ENCODE measurements around the gene TBC1D21. TPM values are rescaled to one million over a fixed set of nuclear protein-coding genes. Genes with fewer than 3 reads are reported as not detected.

Gene TBC1D21
- total RNA-seq, 1 experiment from 2014 or later: not detected

DNA sequence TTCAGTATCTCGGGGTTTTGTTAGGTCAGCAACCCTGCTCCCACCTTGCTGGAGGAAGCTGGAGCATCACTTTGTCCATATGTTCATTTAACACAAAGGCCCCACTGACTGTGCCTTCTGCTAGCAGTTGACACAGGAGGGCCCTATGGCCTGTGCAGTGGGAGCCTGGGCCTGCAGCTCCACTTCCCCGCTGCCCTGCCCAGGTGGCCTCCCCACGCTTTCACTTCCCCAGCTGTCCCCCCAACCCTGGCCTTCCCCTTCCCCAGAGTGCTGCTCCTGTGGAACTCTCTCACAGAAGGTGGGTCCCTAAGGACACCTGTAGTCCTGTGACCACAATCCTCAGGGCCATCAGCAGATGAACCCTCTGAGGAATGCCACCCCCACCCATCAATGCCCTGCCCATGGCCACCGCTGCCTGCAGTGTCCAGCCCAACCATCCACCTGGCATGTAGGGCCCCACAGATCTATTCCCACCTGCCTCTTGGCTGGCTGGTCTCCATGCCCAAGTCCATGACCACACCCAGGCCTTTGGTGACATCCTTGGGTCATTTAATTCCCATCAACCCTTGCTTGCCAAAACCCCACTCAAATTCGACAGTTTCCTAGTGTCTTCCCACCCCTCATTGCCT lies 13.5 kb downstream of the TBC1D21 start:
- no peak for DNase-seq (ENCODE audit: extremely low read depth, low read depth)

DNA sequence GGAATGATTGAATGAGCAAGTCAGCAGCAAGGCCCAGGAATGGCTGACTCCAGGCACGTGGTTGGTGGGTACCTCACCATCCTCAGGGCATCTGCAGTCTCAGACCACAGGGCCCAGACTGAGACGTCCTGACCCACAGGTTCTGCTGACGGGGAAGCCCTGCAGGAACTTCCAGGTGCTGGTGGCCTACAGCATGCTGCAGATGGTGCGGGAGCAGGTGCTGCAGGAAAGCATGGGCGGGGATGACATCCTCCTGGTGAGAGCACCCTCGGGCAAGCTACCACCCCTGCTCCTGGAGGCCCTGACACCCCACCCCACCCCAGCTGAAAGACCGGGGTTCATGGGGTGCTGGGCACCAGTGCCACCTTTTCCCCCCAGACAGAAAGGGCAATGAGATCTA lies 14.1 kb downstream of the TBC1D21 start:
- DNase-seq (ENCODE audit: extremely low read depth, low read depth): no peak

DNA sequence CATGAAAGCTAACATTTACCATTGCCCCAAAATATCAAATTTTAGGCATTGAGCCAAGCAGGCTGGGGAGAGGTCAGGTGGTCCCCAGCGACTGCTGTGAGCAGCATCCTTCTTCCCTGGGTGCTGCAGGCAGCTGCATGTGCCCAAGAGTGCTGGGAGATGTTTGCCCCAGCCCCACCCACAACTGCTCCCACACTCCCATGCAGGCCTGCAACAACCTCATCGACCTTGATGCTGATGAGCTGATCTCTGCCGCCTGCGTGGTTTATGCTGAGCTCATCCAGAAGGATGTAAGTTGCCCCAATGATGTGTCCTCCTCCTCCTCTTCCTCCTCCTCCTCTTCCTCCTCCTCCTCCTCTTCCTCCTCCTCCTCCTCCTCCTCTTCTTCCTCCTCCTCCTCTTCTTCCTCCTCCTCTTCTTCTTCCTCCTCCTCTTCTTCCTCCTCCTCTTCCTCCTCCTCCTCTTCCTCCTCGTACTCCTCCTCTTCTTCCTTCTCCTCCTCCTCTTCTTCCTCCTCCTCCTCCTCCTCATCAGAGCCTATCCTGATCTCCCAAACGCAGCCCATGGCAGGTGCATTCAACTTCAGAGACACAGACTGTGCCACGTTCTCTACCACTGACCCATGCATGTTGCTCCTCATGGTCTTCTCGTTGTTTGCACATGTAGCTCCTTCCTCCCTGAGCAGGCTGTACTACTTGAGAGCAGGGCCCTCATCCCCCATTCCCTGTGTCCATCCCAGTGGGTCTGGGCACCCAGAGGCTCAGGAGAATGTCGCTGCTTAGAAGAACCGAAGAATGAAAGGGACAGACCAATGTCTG lies 15.1 kb downstream of the TBC1D21 start:
- no peak for DNase-seq (ENCODE audit: extremely low read depth, low read depth)

DNA sequence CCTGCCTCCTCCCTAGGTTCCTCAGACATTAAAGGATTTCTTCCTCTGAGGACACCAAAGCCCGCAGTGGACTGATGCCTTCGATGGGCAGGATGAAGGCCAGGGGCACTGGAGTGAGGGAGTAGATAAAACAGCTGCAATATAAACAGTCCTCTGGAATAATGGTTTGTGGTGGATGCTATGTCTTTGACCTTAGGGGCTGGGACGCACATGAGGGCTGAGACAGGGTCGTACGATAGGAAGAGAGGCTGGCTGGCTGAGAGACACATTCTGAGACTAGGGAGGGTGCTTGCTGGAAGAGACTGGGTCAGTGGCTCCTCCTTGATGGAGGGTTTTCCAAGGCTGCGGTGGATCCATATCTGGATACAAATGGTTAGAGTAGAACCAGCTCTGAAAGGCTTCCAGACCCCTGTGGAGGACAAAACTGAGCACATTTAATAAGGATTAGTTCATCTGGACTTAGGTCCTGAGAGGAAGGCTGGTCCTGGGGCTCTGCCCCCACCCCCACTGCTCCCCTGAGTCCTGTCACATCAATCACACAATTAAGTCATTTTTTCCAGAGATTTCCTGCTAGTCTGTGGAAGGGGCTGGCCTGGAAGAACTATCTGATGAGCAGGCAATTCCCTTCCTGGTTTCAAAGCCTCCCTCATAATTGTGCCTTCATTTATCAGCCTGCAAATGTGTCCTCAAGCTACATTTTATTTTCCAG lies 15.8 kb downstream of the TBC1D21 start:
- no peak for DNase-seq (ENCODE audit: extremely low read depth, low read depth)

DNA sequence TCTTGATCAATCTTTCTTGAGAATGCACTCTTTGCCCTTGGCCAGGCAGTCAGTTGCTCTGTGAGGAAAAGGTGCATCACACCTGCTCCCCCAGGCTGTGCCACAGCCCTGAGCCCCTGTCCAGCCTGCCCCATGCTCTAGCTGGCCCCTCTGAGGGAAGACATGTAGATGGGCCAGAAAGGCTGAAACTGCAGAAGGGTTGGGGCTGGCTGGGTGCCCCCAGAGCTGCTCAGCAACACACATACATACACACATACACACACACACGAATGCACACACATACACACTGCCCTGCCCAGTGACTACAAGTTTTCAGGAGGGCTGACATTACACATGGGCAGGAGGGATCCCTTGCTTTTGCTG lies 16.4 kb downstream of the TBC1D21 start:
- DNase-seq (ENCODE audit: extremely low read depth, low read depth): no peak

DNA sequence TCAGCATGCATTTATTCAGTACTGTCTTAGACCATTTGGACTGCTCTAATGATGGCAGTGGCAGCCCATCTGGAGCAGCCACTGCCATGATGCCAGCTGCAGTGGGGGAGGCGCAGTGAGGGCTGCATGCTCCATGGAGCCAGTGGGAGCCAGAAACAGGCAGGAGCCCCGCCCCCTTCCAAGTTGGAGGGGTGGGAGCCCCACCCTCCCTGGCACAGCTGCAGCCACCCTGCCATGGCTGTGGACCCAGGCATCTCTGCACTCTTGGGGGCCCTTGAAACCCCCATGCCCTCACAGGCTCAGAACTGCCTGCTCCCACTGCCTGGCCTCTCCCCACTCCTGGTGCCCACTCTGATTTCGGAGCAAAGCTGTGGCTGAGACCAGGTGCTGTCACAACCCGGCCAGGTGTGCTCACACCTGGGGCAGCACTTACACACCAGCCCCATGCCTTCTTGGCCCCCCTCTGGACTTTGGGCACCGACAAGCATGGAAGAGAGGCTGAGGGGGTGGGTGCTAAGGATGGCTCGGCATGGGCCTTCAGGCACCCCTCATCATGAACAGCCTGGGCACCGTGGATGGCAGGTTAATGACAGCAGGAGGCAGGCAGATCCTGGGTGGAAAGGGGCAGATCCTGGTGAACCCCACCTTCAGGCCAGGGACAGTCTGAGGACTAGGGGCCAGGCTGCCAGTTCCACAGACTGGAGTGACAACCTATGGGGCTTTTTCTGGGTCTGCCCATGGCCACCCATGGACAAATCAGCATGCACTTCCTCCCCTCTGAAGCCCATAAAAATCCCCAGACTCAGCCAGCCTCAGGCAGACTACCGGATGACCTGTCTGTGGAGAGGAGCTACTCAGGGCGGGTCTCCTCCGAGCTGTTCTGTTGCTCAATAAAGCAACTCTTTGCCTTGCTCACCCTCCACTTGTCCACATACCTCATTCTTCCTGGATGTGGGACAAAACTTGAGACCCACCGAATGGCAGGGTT lies 18.3 kb downstream of the TBC1D21 start:
- no peak for DNase-seq (ENCODE audit: extremely low read depth, low read depth)

DNA sequence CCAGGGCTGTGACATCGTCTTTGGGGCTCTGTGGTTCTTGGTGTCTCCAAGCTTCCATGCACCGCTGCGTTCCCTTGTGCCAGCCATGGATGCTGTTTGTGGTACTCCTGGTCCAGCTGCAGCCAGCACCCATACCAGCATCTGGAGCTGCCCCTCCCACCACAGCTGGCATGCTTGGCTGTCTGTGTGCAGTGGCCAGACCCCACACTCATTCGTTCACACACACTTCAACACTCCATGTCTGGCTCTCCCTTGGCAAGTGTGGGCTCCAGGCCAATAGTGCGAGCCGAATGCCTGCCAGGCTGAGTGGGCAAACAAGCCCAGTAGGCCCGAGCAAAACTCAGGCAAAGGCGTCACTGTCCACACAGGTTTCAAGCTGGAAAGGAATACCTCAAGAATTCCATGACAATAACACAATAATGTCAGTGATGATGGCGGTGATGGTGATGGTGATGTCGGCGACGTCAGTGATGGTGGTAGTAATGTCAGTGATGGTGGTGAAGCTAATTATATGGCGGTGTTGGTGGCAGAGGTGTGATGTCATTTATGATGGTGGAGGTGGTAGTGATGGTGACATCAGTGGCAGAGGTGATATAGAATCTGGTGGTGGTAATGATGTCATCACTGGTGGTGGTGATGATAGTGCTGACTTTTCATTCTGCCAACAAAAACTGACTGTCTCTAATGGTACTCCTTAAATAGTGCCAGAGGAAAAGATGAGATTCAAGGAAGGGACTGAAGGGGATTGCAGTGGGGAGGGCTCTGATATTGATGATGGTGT lies 19.3 kb downstream of the TBC1D21 start:
- DNase-seq (ENCODE audit: extremely low read depth, low read depth): no peak

DNA sequence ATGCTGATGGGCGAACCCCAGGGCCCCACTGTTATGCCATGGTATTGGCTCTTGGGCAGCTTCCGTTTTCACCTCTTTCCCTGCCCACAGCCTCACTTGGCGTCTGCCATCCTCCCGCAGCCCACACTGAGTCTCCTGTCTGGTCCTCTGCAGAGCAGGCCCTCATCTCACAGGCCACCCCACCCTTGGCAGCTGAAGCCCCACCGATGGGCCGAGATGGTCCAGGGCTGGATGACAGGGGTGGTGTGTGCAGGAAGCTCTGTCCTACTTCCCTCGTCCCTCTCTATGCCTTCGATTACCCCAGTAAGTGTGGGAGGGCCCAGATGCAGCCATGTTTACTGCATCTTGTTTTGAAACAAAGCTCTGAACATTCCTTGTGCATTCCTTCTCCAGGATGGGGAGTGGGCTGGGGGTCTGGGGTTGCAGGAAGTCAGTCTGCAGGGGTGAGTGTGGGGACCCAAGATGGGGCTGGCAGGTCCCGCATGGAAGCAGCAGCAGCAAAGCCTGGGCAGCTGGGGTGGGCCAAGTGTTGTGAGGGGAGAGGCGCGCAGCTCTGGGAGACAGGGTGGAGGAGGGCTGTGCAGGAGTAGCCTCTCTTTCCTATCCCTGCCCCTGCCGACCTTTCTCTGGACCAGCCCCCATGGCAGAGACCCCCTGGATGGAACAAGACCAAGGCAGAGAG lies 20.9 kb downstream of the TBC1D21 start:
- no peak for DNase-seq (ENCODE audit: extremely low read depth, low read depth)

DNA sequence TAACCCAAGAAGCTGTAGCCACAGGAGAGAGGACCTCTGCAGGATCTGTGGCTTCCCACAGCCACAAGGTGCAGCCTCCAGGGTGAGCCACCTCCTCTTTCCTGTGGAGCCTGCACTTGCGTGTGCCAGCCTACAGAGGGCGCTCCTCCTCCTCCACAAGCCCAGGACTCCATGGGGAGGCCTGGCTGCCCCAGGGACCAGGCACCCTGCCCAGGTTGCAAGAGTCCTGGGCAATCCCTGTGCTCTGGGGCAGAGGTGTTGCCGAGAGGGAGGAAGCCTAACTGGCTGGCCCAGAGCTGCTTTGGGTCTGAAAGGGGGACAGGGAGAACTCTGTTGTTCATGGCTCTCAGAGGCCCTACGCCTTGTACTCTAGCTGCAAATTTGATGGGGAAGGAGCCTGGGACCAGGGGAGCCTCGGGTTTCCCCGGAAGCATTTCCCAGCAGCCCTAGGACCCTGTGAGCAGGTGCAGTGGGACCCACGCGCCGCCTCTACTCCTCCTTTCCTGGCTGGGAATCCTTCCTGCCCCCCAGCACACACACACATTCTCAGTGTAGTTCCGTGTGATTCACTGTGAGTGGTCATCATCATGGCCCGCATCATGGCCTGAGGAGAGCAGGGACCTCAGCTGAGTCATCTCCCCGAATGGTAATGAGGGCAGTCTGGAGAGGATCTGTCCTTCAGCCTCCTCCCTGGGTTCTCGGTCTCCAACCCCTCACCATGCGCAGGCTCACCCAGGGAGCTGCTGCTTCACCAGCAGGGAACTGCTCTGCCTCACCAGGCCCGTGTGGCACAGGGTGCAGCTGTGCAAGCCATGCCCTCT lies 24.3 kb downstream of the TBC1D21 start:
- peak; percentile 64 for DNase-seq (ENCODE audit: extremely low read depth, low read depth)

DNA sequence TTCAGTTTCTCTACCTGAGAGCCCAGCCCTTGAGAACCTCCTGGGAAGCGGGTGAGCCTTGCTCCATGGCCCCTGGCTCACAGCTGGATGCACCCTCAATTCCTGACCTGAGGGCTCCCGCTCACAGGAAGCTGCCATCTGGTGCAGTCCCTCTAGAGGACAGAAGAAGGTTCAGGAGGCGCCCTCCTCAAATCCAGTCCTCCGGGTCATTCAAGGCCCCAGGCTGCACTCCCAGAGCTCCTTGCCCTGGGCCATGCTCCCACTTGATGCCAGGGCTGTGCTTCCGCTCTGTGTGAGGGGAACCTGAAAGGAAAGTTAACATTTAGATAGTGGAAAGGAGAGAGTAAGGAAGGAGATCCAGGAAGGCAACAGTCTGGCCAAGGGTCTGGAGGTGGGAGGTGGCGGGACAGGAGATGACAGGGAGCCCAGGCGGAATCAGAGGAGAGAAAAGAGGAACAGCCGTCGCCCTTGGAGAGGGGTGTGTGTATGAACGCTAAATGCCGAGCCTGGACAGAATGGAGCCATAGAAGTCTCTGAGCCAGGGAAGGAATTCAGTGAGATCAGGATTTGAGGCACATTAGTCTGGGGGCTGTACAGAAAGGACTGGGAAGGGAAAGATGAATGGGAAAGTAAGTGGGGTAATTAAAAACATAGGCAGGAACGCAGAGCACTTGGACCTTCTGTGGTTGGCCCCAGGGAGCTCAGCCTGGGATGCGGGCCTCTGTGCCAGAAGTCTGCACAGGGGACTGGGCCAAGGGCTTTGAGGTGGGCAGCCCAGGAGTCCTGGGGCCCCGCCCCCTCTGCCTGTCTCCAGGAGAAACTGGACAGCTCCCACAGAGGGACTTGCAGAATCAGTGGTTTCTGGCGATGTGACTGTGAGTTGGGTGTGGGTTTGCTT lies 26.1 kb downstream of the TBC1D21 start:
- DNase-seq (ENCODE audit: extremely low read depth, low read depth): no peak

DNA sequence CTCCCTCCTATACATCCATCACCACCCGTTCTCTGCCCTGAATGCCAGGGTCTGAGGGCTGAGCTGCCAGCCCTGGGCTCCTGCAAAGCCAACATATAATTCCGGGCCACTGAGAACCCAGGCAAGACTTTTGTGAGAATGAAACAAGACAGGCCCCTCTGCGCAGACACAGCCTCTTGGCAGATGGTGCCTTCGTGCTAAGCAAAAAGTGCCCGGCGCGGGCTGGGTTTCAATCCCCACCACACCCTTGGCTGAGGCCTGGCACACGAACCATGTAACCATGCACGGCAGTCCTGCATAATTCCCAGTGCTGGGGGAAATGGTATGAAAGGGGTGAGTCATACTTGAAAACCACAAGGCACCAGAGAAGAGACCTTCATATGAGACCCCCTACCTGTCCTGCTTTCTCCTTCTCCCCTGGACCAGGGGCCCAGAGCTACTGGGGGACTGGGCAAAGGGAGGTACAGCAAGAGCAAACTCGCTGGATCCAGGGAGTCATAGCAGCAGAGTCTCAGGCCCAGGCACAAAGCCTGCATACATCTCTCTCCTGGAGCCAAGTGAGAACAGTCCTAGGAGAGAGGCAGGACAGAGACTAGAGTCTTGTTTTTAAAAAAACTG lies 26.8 kb downstream of the TBC1D21 start:
- no peak for DNase-seq (ENCODE audit: extremely low read depth, low read depth)

DNA sequence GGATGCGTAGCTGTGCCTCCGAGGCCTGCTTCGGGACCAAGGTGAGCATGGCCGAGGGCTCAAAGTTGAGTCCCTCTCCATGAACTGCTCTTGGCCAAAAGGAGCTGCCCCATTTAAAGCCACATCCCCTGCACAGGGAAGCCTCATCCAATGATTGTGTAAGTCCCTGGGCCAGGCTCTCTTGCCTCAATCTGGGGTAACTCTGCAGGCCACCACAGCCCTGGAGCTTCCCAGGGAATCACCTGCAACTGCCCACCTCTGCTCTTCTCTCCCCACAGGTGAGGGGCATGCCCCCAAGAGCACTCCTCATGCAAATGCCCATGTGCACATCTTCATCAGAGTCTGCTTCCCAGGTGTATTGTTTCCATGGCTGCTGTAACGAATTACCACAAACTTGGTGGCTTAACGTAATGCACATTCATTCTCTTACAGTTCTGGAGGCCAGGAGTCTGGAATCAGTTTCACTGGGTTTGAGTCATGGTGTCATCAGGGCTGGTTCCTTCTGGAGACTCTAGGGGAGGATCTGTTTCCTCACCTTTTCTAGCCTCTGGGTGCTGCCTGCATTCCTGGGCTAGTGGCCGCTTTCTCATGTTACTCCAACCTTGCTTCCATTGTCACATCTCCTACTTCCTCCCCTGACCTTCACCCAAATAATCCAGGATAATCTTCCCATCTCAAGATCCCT lies 27.9 kb downstream of the TBC1D21 start:
- no peak for DNase-seq (ENCODE audit: extremely low read depth, low read depth)

DNA sequence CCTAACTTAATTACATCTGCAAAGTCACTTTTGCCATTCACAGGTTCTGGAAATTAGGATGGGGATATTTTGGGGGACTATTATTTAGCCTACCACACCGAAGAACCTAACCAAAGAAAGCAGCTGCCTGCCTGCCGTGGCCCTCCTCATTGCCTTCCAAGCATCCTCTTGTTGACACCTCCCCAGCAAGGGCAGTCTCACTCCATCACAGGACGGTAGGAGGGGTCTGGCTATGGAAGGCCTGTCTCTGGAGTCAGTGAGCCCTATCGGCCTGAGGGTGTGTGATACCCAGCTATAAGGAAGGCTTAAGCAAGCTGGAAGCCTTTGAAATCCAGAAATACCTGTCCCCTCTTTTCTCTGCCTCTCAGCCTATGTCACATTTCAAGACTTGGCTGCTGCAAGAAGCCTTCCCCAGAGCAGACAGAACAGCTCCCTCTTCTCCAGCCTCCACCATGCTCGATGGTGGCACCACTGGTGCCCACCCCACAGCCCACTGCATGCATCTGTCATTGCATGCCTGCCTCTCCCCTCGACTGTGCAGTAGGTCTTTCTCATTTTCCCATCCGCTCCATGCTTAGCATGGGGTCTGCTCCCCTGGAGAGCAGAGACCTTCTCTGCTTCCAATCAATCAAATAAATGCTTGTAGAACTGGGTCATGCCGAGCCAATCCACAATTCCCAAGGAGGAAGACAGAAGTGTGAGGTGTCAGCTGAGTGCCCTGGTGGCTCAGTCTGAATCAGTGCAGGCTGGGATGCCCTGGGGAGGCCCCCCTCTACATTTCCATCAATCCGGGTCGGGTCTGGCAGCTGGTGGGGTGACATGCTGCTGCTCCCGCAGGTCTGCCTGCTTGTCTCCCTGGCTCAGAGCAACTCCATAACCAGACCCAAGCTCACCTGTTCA lies 29.0 kb downstream of the TBC1D21 start:
- DNase-seq (ENCODE audit: extremely low read depth, low read depth): no peak

DNA sequence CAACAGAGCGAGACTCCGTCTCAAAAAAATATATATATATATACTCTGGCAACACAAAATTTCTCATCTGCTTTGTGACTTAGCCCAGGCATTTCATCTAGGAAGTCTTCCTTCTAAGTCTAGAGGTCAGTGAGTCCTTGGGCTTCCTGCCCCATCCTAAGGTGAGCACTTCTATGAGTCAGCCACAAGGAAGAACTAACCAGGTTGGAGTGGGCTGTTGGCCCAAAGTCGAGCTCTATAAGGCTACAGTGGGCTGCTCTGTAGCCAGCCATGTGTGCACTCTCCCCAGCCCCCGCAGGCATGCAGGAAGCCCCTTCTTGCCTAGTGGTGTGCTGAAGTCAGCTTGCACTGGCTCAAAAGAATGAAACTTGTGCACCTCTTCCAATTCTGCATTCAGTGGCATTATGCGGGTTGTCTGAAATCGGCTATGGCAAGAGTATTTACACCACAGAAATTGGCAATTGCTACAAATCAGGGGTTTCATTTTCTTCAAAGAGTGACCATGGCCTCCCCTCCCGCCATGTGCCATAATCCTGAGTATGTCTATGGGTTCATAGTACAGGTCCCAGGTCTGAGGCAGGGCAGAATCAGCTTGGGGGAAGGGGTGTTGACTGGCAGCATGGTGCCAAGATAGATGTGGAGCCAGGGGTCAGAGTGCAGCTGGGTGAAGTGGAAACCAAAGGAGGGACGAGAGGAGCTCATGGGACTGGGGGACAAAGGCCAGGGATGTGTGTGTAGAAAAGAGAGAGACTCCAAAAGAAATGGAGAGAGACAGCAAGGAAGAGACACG lies 30.9 kb downstream of the TBC1D21 start:
- no peak for DNase-seq (ENCODE audit: extremely low read depth, low read depth)
